ENCODE results near the gene SLC25A39.

The SLC25A39 gene

DNA sequence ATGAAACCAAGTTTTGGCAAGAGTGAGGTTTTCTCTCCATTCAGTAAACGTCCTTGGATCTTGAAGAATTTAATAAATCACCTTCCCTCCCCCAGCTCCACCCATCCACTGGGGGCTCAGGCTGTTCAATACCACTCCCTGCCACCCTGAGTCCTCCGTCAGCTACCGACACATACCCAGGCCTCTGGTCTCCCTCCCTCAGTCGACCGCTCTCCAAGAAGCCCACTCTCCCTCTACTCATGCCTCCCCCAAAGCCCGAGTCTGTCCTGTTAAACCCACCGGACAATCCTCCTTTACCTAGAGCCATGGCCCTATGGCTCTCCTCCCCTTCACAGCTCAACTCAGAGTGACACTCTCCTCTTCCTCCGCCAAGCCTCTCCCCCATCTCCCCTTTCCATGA, 37.0 kb downstream of the SLC25A39 start:
- DNase-seq (ENCODE audit: low read depth): no peak
- TF ChIP-seq, protein P1, sequence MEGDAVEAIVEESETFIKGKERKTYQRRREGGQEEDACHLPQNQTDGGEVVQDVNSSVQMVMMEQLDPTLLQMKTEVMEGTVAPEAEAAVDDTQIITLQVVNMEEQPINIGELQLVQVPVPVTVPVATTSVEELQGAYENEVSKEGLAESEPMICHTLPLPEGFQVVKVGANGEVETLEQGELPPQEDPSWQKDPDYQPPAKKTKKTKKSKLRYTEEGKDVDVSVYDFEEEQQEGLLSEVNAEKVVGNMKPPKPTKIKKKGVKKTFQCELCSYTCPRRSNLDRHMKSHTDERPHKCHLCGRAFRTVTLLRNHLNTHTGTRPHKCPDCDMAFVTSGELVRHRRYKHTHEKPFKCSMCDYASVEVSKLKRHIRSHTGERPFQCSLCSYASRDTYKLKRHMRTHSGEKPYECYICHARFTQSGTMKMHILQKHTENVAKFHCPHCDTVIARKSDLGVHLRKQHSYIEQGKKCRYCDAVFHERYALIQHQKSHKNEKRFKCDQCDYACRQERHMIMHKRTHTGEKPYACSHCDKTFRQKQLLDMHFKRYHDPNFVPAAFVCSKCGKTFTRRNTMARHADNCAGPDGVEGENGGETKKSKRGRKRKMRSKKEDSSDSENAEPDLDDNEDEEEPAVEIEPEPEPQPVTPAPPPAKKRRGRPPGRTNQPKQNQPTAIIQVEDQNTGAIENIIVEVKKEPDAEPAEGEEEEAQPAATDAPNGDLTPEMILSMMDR (IDR thresholded peaks at IDR 0.05; ENCODE audit: insufficient read depth, low read depth, low read length, missing control alignments): no peak
- H3K4me3 ChIP-seq (ENCODE audit: low read length): no peak overlapping the region

DNA sequence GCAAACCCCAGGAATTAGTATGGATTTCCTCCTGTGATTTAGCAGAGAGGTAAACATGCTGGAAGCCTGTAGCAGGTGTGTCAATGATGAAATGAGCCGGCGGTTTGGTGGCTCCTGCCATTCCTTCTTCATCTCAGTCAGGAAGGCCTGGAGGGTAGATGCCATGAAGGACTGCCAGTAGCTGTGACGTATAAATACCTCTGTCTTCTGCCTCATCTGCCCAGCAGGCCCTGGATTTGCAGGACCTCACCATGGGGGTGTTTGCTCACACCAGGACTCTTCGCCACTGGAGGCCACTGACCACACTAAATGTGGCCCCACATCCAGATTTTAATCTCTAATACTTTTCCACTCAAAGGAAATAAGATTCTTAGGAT, 40.6 kb downstream of the SLC25A39 start:
- no peak overlapping the region for H3K4me3 ChIP-seq (ENCODE audit: low read length)
- DNase-seq (ENCODE audit: low read depth): no peak
- TF ChIP-seq, protein P1 (IDR thresholded peaks at IDR 0.05; ENCODE audit: insufficient read depth, low read depth, low read length, missing control alignments): no peak

DNA sequence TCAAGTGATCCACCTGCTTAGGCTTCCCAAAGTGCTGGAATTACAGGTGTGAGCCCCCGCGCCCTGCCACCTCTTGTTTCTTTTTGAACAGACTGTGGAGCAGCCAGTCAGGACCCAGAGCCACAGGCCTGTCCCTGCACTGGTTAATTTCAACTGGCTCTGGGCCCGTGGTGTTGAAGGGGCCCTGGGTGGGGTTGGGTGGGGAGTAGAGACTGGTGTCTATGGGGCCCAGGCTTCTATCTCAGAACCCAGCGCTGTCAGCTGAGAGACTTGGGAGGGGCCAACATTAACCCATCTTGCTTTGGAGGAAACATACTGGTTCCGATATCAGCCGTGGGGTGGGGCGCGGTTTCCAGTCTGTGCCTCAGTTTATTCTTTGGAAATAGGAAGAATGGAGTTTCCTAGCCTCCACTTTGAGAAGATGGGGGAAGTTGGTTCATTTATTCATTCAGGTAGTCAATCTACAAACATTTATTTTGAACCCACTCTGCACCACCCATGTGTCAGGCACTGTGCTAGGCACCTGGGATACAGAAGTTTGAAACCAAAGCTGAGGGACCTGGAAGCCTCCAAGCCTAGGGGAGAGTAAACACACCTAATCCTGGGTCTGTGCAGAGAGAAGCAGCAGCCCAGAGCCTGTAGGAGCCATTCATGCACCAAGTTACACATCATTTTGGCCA, 41.1 kb downstream of the SLC25A39 start:
- no peak for DNase-seq (ENCODE audit: low read depth)
- H3K4me3 ChIP-seq (ENCODE audit: low read length): no peak overlapping the region
- TF ChIP-seq, protein P1 (IDR thresholded peaks at IDR 0.05; ENCODE audit: insufficient read depth, low read depth, low read length, missing control alignments): no peak

DNA sequence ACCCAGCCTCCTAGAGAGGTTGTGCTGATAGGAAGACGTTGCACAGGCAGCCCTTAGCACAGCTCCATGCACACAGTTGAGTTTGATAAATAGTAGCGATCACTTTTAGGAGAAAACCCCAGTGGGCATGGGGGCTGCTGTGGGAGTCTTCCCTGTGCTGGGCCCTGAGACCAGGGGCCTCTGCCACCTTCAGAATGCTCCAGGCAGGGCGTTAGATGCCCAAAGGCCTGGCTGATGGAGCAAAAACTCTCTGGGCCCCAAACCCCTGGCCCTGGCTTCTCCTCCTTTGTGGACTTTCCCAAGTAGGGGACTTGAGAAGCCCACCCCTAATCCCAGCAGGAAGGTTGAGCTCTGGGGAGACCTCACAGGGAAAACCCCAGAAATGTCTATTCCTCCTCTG, 42.4 kb downstream of the SLC25A39 start:
- TF ChIP-seq, protein P1 (IDR thresholded peaks at IDR 0.05; ENCODE audit: insufficient read depth, low read depth, low read length, missing control alignments): no peak
- no peak for DNase-seq (ENCODE audit: low read depth)
- H3K4me3 ChIP-seq (ENCODE audit: low read length): no peak overlapping the region

DNA sequence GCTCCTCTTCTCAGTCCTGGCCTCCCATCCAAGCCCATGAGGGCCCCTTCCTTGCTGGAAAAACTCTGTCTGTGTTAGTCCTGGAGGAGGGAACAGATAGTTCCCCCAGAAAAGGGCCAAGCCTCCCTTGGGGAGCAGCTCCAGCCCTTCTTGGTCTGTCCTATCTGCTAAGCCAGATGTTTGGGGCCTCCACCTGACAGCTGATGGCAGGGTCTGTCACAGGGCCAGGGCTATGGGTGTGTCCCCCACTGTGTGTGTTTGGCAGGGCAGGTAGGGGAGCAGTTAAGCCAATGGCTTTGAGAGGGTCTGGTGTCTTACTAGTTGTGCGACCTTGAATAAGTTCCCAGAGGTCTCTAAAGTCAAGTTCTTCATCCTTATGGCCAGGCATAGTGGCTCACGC, 43.1 kb downstream of the SLC25A39 start:
- DNase-seq (ENCODE audit: low read depth): no peak
- no peak overlapping the region for H3K4me3 ChIP-seq (ENCODE audit: low read length)
- TF ChIP-seq, protein P1 (IDR thresholded peaks at IDR 0.05; ENCODE audit: insufficient read depth, low read depth, low read length, missing control alignments): no peak

DNA sequence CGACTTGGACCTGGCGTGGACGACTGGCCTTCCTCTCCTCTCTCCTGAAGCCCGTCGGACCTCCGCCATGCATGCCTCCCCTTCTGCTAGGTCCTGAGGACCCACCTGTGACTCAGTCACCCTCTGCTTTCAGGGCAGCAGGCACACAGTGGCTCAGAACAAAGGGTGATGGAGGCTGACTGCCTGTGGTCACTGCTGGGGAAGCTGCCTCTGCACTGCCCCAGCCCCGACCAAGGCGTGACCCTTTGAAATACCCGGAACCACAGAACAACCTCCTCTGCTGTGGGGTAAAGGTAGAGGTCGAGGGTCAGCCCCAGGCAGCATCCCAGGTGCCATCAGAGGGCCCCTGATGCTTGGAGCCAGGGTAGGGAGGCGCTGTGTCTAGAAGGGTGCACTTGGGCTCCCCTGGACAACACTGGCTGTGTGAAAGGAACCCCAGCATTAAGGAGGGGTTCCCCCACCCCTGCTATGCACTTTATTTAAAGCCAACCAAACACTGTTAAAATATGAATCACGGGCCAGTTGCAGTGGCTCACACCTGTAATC, 44.2 kb downstream of the SLC25A39 start:
- no peak overlapping the region for H3K4me3 ChIP-seq (ENCODE audit: low read length)
- TF ChIP-seq, protein P1 (IDR thresholded peaks at IDR 0.05; ENCODE audit: insufficient read depth, low read depth, low read length, missing control alignments): no peak
- no peak for DNase-seq (ENCODE audit: low read depth)
